WI38 (cell line): ENCODE measurements around the gene TMEM185B.

ENCODE experiments used
- H3K4me3 ChIP-seq: 2 replicates; pipeline ENCODE4 v1.5.1; 2011; ENCODE audit warnings: low read depth, mild to moderate bottlenecking, control low read depth, low read length
- CTCF ChIP-seq: IDR thresholded peaks from 2 replicates; pipeline ENCODE4 v1.5.1; 2012; ENCODE audit warnings: low read depth, mild to moderate bottlenecking, control low read depth, low read length

The TMEM185B gene

GRCh38 chr2:120180066-120180465, 43.1 kb downstream of the TMEM185B start:
- TF ChIP-seq CTCF: no peak
- no peak overlapping the region for H3K4me3 ChIP-seq

DNA sequence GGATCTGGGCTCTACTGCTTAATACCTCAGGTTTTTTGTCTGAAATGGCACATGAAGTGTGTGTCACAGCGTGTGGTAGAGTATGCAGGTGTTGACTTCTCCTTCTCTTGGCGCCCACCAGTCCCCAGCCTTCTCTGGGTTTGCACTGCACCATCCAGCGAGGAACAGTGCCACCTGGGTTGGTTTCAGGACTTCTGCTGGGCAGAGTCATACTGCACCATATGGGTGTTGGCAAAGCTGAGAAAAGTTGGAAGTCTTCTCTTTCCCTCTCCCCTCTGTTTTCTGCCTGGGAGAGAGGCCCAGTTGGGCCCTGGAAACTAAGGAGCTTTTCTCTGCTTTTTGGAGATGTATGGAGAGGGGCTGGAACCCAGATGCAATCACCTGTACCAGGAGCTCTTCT, 43.8 kb downstream of the TMEM185B start:
- no peak for TF ChIP-seq CTCF
- no peak overlapping the region for H3K4me3 ChIP-seq

DNA sequence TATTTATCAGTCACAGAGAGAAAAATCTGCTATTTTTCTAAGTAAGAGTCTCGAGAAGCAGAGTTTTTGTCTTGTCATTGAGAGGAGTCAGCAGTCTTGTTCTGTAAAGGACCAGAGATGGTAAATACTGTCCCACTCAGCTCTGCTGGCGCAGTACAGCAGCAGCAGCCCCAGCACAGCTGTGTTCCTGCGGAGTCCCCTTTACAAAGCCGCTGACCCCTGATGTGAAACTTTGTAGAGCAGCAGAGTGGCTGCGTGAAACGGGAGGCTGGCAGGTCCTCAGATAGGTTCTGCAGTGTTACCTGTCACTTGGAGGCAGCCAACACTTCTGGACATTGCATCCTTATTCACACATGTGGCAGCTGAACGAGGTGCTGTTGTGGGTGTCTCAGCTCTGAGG, 45.2 kb downstream of the TMEM185B start:
- H3K4me3 ChIP-seq: no peak overlapping the region
- no peak for TF ChIP-seq CTCF

GRCh38 chr2:120177001-120177621, 46.1 kb downstream of the TMEM185B start:
- TF ChIP-seq CTCF: no peak
- H3K4me3 ChIP-seq: no peak overlapping the region

DNA sequence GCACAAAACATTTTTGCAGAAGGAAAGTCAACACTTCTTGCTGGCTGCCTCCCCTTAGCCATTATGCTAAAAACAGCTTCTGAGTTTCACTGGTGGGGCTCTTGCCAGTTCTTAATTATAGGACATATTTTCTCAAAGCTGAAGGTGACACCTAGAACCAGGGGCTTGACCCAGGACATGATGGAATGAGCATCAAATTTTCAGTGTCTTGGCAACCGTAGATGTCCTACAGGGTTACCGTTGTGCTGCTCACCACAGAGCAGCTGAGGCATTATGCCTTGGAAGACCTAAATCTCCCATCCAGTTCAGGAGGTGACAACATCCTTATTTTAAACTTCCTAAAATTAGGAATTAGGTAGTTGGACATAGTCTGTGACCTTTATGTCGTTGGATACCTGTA, 46.7 kb downstream of the TMEM185B start:
- H3K4me3 ChIP-seq: no peak overlapping the region
- no peak for TF ChIP-seq CTCF

DNA sequence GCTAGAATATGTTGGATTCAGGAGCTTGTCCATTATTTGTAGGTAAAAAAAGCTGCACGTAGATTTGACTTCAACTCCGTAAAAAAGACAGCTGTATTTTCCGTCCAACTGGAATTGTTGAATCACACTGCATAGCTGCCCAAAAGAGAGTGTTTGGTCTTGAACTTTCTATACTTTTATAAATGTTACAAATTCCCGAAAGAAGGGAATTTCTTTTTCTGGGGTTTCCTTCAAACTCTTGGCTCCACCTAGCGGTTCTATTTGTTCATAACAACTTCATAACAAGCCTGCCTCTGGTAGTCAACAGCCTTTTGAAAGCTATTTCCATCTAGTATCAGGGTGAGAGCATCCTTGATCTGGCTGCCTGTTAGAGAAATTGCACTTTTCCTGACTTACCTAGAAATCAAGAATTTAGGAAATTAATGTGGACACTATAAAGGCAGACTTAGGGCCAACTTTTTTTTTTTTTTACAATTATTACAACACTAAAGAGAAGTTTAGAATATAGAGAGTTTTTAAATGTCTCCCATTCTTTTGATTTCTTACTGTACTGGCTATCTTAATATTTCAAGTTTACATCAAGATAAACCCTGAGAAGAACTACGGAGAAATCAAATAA, 48.1 kb downstream of the TMEM185B start:
- no peak overlapping the region for H3K4me3 ChIP-seq
- TF ChIP-seq CTCF: peak; percentile 49
